Measurements from ENCODE around the gene C14orf119.

C14orf119 gene

GRCh38 chr14:23126548-23127278 is 31.4 kb downstream of the C14orf119 start:
- DNase-seq (ENCODE audit: low read depth, low spot score): no peak

- no peak for DNase-seq (ENCODE audit: low read depth, low spot score)
Measured at GRCh38 chr14:23127861-23128260, 32.6 kb downstream of the C14orf119 start.

GRCh38 chr14:23128969-23129758 is 33.9 kb downstream of the C14orf119 start:
- no peak for DNase-seq (ENCODE audit: low read depth, low spot score)

- no peak for DNase-seq (ENCODE audit: low read depth, low spot score)
Measured at GRCh38 chr14:23129759-23130316, 34.5 kb downstream of the C14orf119 start.

GRCh38 chr14:23130871-23131270 is 35.6 kb downstream of the C14orf119 start:
- DNase-seq (ENCODE audit: low read depth, low spot score): no peak

- DNase-seq (ENCODE audit: low read depth, low spot score): no peak
Measured at GRCh38 chr14:23131482-23131881, 36.2 kb downstream of the C14orf119 start.

- no peak for DNase-seq (ENCODE audit: low read depth, low spot score)
Measured at GRCh38 chr14:23132970-23133369, 37.7 kb downstream of the C14orf119 start.

- no peak for DNase-seq (ENCODE audit: low read depth, low spot score)
Measured at GRCh38 chr14:23136566-23137133, 41.3 kb downstream of the C14orf119 start.

- peak; percentile 39 for DNase-seq (ENCODE audit: low read depth, low spot score)
Measured at GRCh38 chr14:23137192-23137812, 42.0 kb downstream of the C14orf119 start.

- no peak for DNase-seq (ENCODE audit: low read depth, low spot score)
Measured at GRCh38 chr14:23137813-23138535, 42.7 kb downstream of the C14orf119 start.

GRCh38 chr14:23139874-23140273 is 44.6 kb downstream of the C14orf119 start:
- no peak for DNase-seq (ENCODE audit: low read depth, low spot score)

GRCh38 chr14:23140371-23140770 is 45.1 kb downstream of the C14orf119 start:
- no peak for DNase-seq (ENCODE audit: low read depth, low spot score)

- peak; percentile 91 for DNase-seq (ENCODE audit: low read depth, low spot score)
Measured at GRCh38 chr14:23141706-23142444, 46.6 kb downstream of the C14orf119 start.

- DNase-seq (ENCODE audit: low read depth, low spot score): no peak
Measured at GRCh38 chr14:23142826-23143225, 47.5 kb downstream of the C14orf119 start.

- DNase-seq (ENCODE audit: low read depth, low spot score): no peak
Measured at GRCh38 chr14:23143911-23144310, 48.6 kb downstream of the C14orf119 start.

GRCh38 chr14:23145794-23146350 is 50.6 kb downstream of the C14orf119 start:
- no peak for DNase-seq (ENCODE audit: low read depth, low spot score)

- no peak for DNase-seq (ENCODE audit: low read depth, low spot score)
Measured at GRCh38 chr14:23146351-23146910, 51.1 kb downstream of the C14orf119 start.

GRCh38 chr14:23146980-23147379 is 51.7 kb downstream of the C14orf119 start:
- DNase-seq (ENCODE audit: low read depth, low spot score): no peak

GRCh38 chr14:23147676-23148075 is 52.4 kb downstream of the C14orf119 start:
- peak; percentile 70 for DNase-seq (ENCODE audit: low read depth, low spot score)
